Measurements from ENCODE around the gene LIN9. TPM values are rescaled to one million over a fixed set of nuclear protein-coding genes. Genes with fewer than 3 reads are reported as not detected.
A peak's percentile ranks its signal among the peaks of the same experiment; 100 is the strongest.

The LIN9 gene
- total RNA-seq, 1 donor from 2014 or later: 4.2 TPM

DNA sequence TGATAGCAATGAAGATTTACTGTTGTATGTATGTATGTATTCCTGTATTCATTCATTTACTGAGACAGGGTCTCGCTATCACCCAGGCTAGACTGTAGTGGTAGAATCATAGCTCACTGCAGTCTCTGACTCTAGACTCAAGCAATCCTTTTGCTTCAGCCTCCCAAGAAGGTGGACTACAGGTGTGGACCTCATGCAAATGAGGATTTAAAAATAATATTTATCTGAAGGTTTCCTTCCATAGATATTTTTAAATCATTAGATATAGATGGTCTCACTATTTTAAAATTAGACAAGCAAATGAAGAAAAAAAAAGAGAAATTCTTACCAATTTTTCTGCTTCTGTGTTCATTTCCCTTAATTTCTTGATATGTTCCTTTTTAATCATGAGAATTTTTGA lies 58.5 kb downstream of the LIN9 start:
- Mint-ChIP-seq H3K36me3 (ENCODE audit: unreplicated experiment) (peaks cover 2% of the 10 kb centered on the region), H3K27me3 (ENCODE audit: unreplicated experiment) (no peaks in the 10 kb centered on the region), H3K27ac (ENCODE audit: unreplicated experiment) (no peak overlapping the region), H3K9me3 (ENCODE audit: unreplicated experiment) (no peaks in the 10 kb centered on the region), H3K4me3 (ENCODE audit: unreplicated experiment) (no peak overlapping the region), H3K4me1 (ENCODE audit: unreplicated experiment) (peaks cover 4% of the 10 kb centered on the region)
- no peak for DNase-seq (ENCODE audit: extremely low spot score, unreplicated experiment)
- TF ChIP-seq, protein P1, sequence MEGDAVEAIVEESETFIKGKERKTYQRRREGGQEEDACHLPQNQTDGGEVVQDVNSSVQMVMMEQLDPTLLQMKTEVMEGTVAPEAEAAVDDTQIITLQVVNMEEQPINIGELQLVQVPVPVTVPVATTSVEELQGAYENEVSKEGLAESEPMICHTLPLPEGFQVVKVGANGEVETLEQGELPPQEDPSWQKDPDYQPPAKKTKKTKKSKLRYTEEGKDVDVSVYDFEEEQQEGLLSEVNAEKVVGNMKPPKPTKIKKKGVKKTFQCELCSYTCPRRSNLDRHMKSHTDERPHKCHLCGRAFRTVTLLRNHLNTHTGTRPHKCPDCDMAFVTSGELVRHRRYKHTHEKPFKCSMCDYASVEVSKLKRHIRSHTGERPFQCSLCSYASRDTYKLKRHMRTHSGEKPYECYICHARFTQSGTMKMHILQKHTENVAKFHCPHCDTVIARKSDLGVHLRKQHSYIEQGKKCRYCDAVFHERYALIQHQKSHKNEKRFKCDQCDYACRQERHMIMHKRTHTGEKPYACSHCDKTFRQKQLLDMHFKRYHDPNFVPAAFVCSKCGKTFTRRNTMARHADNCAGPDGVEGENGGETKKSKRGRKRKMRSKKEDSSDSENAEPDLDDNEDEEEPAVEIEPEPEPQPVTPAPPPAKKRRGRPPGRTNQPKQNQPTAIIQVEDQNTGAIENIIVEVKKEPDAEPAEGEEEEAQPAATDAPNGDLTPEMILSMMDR (IDR thresholded peaks at IDR 0.05): no peak

DNA sequence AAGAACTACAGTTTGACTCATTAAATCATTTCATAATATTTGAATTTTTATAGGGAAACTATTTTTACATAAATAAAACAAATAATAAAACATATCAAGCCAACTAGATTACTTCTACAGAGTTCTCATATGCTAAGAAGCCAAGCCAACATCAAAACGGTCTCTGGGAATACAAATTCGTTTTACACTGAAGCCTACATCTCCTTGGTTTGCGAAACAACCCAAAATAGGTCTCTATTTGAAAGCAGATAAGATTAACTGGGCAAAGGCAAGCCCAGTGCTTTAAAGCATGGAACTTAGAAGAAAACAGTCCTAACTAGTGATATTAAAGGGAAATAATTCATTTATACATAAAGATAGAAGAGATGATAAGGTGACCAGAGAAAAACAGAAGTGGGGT lies 60.2 kb downstream of the LIN9 start:
- Mint-ChIP-seq H3K27ac (ENCODE audit: unreplicated experiment) (no peak overlapping the region), H3K4me3 (ENCODE audit: unreplicated experiment) (no peak overlapping the region), H3K36me3 (ENCODE audit: unreplicated experiment) (peaks cover 2% of the 10 kb centered on the region), H3K4me1 (ENCODE audit: unreplicated experiment) (peaks cover 4% of the 10 kb centered on the region), H3K9me3 (ENCODE audit: unreplicated experiment) (no peaks in the 10 kb centered on the region), H3K27me3 (ENCODE audit: unreplicated experiment) (no peaks in the 10 kb centered on the region)
- TF ChIP-seq, protein P1 (IDR thresholded peaks at IDR 0.05): no peak
- no peak for DNase-seq (ENCODE audit: extremely low spot score, unreplicated experiment)

DNA sequence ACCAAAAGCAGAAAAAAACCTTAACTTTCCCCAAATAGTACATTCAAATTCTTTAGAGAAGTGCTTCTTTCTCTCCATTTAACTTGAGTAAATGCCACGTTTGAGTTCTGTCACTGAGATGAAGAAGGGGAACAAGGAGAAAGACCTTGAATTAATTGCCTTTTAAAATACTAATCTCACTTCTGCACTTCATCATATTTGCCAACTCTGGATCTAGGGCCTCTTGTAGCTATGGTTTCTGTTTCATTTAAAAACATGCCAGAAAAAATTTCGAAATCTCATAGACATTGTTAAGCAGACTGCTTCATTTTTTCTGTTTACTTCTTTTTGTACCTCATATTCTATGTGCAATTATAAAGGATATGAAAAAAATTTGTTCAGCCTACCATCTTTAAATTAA lies 60.9 kb downstream of the LIN9 start:
- no peak for DNase-seq (ENCODE audit: extremely low spot score, unreplicated experiment)
- Mint-ChIP-seq H3K36me3 (ENCODE audit: unreplicated experiment) (peaks cover 2% of the 10 kb centered on the region), H3K27me3 (ENCODE audit: unreplicated experiment) (no peaks in the 10 kb centered on the region)

DNA sequence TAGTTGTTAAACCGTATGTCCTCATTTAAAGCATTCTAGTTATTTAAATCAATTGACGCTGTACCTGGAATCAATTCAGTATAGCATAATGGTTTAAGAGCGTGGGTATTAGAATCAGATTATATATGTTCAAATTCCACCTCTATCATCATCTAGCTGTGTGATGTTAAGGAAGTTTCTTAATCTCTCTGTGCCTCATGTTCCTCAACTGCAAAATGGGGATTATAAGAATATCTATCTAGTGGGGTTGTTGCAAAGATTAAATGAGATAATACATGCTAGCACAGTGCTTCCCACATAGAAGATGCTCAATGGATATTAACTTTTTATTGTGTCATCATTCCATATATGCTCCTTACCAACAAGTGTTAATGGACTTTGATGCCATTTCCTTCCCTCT lies 69.5 kb downstream of the LIN9 start:
- H3K4me1 Mint-ChIP-seq (ENCODE audit: unreplicated experiment): no peaks in the 10 kb centered on the region
- no peaks in the 10 kb centered on the region for H3K9me3 Mint-ChIP-seq (ENCODE audit: unreplicated experiment)
- H3K36me3 Mint-ChIP-seq (ENCODE audit: unreplicated experiment): no peaks in the 10 kb centered on the region
- H3K4me3 Mint-ChIP-seq (ENCODE audit: unreplicated experiment): no peak overlapping the region
- H3K27me3 Mint-ChIP-seq (ENCODE audit: unreplicated experiment): no peaks in the 10 kb centered on the region
- no peak overlapping the region for H3K27ac Mint-ChIP-seq (ENCODE audit: unreplicated experiment)
- TF ChIP-seq, protein P1 (IDR thresholded peaks at IDR 0.05): no peak
- DNase-seq (ENCODE audit: extremely low spot score, unreplicated experiment): no peak

More for the DNA sequence above, 60.9 kb downstream of the LIN9 start:
- no peak overlapping the region for H3K4me3 Mint-ChIP-seq (ENCODE audit: unreplicated experiment)
- H3K4me1 Mint-ChIP-seq (ENCODE audit: unreplicated experiment): peaks cover 4% of the 10 kb centered on the region
- H3K9me3 Mint-ChIP-seq (ENCODE audit: unreplicated experiment): no peaks in the 10 kb centered on the region
- H3K27ac Mint-ChIP-seq (ENCODE audit: unreplicated experiment): peak overlapping the region; percentile 35
- TF ChIP-seq, protein P1 (IDR thresholded peaks at IDR 0.05): no peak

DNA sequence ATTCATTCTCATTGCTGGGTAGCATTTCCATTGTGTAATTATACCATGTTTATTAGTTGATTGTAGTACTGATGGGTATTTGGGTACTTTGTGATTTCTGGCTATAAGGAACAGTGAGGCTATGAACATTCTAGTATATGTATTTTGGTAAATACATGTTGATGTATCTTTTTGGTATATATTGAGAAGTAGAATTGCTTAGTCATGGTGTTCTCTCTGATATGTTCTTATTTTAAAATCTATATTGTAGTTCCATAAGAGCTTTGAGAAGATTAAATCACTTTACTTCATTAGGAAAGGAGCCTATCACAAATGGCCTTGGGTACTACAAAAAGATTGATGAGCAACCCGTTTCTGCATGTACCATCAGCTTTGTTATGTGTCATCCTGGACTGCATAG lies 72.1 kb downstream of the LIN9 start:
- H3K27ac Mint-ChIP-seq (ENCODE audit: unreplicated experiment): no peak overlapping the region
- H3K36me3 Mint-ChIP-seq (ENCODE audit: unreplicated experiment): no peaks in the 10 kb centered on the region
- H3K4me3 Mint-ChIP-seq (ENCODE audit: unreplicated experiment): no peak overlapping the region
- H3K9me3 Mint-ChIP-seq (ENCODE audit: unreplicated experiment): no peaks in the 10 kb centered on the region
- H3K4me1 Mint-ChIP-seq (ENCODE audit: unreplicated experiment): no peaks in the 10 kb centered on the region
- TF ChIP-seq, protein P1 (IDR thresholded peaks at IDR 0.05): no peak
- H3K27me3 Mint-ChIP-seq (ENCODE audit: unreplicated experiment): no peaks in the 10 kb centered on the region
- no peak for DNase-seq (ENCODE audit: extremely low spot score, unreplicated experiment)
